Tibial nerve (tissue), 4 donors: ENCODE data around the gene STUM.

Experiments used
- EP300 ChIP-seq, 2 donors: sonication (generic); formaldehyde crosslinking; IDR thresholded peaks; one replicate each; pipeline ENCODE4 v1.6.1; 2017; ENCODE audit warnings: antibody characterized with exemption in 2 of 2, mild to moderate bottlenecking in 1 of 2
- POLR2A ChIP-seq, 2 donors: fragments of 450-650 bp; IDR thresholded peaks; one replicate each; pipeline ENCODE4 v1.6.1; 2017; ENCODE audit warnings: antibody characterized with exemption in 2 of 2, mild to moderate bottlenecking in 2 of 2, moderate library complexity in 2 of 2
- TF ChIP-seq, protein P1 (sequence below), 5 experiments: fragments of 200-600 bp in 3 of 5; fragments of 450-650 bp in 2 of 5; sonication (generic) in 3 of 5; IDR thresholded peaks; one replicate each; pipeline ENCODE4 v1.5.1; 2016 to 2019; ENCODE audit warnings: antibody characterized with exemption in 5 of 5, mild to moderate bottlenecking in 3 of 5, moderate library complexity in 2 of 5

DNA sequence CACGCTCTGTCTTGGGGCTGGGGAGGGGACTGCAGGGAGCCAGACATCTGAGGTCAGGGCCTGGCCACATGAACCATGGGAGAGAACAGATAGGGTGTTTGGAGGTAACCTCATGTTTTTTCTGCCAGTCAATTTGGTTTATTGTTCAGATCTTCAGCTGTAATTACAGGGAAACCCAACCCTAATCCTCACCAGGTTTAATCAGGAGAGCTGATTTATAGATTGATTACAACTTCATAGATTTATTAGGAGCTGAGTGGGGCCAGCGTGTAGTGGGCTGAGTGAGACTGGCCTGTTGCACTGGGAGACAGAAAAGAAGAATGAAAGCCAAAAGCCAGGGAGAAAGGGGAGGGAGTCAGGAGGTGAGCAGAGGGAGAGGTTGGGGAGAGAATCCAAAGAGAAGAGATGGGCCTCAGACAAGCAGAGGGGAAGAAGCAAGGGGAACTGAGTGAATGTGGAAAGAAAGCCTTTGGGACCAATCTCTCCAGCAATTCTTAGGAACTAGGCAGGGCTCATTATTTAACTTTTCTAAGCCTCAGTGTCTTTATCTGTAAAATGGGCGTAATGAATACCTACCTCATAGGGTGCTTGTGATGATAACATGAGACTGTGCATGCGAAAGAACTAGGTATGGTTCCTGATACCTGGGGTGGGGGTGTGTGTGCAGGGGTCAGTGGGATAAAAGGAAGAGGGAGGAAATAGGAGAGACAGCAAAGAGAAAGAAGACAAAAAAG lies 17.0 kb upstream of the STUM start:
- TF ChIP-seq, protein P1, sequence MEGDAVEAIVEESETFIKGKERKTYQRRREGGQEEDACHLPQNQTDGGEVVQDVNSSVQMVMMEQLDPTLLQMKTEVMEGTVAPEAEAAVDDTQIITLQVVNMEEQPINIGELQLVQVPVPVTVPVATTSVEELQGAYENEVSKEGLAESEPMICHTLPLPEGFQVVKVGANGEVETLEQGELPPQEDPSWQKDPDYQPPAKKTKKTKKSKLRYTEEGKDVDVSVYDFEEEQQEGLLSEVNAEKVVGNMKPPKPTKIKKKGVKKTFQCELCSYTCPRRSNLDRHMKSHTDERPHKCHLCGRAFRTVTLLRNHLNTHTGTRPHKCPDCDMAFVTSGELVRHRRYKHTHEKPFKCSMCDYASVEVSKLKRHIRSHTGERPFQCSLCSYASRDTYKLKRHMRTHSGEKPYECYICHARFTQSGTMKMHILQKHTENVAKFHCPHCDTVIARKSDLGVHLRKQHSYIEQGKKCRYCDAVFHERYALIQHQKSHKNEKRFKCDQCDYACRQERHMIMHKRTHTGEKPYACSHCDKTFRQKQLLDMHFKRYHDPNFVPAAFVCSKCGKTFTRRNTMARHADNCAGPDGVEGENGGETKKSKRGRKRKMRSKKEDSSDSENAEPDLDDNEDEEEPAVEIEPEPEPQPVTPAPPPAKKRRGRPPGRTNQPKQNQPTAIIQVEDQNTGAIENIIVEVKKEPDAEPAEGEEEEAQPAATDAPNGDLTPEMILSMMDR (IDR thresholded peaks at IDR 0.05): no peak
- TF ChIP-seq POLR2A (IDR thresholded peaks at IDR 0.05): no peak
- no peak for TF ChIP-seq EP300 (IDR thresholded peaks at IDR 0.05)
